Right atrium auricular region (tissue), 2 donors: ENCODE data around the gene ERCC4. TPM values are rescaled to one million over a fixed set of nuclear protein-coding genes. Genes with fewer than 3 reads are reported as not detected.
A peak's percentile ranks its signal among the peaks of the same experiment; 100 is the strongest.

ENCODE experiments used
- DNase-seq: peaks from one replicate; pipeline ENCODE4 v3.0.0-alpha.2; 2019; ENCODE audit warnings: low spot score
- H3K27ac ChIP-seq, 2 donors: fragments of 200-600 bp; sonication (generic); 1 replicate in 1 of 2; 2 replicates in 1 of 2; pipeline ENCODE4 v1.5.1; 2016 to 2019
- H3K27me3 ChIP-seq, 2 donors: fragments of 200-600 bp; sonication (generic); one replicate each; pipeline versions ENCODE4 v1.5.1 to v1.6.0; 2017 to 2019
- H3K36me3 ChIP-seq: fragments of 200-600 bp; sonication (generic); one replicate; pipeline ENCODE4 v1.5.1; 2016
- H3K4me1 ChIP-seq, 2 donors: fragments of 200-600 bp; sonication (generic); one replicate each; pipeline versions ENCODE4 v1.5.1 to v1.6.0; 2017 to 2019
- H3K4me3 ChIP-seq, 2 donors: fragments of 200-600 bp; sonication (generic); 1 replicate in 1 of 2; 2 replicates in 1 of 2; pipeline ENCODE4 v1.5.1; 2017 to 2019; ENCODE audit warnings: mild to moderate bottlenecking in 1 of 2, moderate library complexity in 1 of 2
- H3K9me3 ChIP-seq, 2 donors: fragments of 200-600 bp; sonication (generic); one replicate each; pipeline ENCODE4 v1.5.1; 2019
- total RNA-seq, 2 donors: library from RNA; depleted of rRNA; stranded (reverse); fragments of >200 nt; gene quantifications; one replicate each; pipeline ENCODE4 v1.1.0, GENCODE V29; 2016
- TF ChIP-seq, protein P1 (sequence below), 2 donors: fragments of 200-600 bp; sonication (generic); IDR thresholded peaks; one replicate each; pipeline ENCODE4 v1.5.1; 2019; ENCODE audit warnings: antibody characterized with exemption in 2 of 2

Gene ERCC4
- total RNA-seq, 2 donors from 2014 or later, result 7.5 to 9.4 TPM

DNA sequence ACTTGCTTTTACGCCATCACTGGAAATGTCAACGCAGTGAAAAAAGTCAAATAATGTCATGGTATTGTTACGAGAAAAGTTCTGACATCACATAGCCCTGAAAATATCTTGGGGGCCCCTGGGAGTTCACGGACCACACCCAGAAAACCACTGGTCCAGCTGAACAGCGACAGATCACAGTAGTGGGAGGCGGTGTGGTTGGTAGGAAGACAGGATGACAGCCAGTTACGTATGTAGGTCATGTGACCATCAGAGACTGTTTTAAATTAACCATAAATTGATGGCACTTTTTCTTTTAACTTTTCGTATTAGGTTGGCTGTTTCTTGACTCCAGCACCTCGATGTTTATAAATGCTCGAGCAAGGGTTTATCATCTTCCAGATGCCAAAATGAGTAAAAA lies 11.9 kb downstream of the ERCC4 start:
- Histone ChIP-seq H3K9me3 (no peaks in the 10 kb centered on the region), H3K4me1 (no peaks in the 10 kb centered on the region), H3K27ac (no peak overlapping the region), H3K36me3 (peaks cover 26% of the 10 kb centered on the region), H3K4me3 (no peak overlapping the region), H3K27me3 (no peaks in the 10 kb centered on the region)
- no peak for DNase-seq
- TF ChIP-seq, protein P1, sequence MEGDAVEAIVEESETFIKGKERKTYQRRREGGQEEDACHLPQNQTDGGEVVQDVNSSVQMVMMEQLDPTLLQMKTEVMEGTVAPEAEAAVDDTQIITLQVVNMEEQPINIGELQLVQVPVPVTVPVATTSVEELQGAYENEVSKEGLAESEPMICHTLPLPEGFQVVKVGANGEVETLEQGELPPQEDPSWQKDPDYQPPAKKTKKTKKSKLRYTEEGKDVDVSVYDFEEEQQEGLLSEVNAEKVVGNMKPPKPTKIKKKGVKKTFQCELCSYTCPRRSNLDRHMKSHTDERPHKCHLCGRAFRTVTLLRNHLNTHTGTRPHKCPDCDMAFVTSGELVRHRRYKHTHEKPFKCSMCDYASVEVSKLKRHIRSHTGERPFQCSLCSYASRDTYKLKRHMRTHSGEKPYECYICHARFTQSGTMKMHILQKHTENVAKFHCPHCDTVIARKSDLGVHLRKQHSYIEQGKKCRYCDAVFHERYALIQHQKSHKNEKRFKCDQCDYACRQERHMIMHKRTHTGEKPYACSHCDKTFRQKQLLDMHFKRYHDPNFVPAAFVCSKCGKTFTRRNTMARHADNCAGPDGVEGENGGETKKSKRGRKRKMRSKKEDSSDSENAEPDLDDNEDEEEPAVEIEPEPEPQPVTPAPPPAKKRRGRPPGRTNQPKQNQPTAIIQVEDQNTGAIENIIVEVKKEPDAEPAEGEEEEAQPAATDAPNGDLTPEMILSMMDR (IDR thresholded peaks at IDR 0.05), result no peak

DNA sequence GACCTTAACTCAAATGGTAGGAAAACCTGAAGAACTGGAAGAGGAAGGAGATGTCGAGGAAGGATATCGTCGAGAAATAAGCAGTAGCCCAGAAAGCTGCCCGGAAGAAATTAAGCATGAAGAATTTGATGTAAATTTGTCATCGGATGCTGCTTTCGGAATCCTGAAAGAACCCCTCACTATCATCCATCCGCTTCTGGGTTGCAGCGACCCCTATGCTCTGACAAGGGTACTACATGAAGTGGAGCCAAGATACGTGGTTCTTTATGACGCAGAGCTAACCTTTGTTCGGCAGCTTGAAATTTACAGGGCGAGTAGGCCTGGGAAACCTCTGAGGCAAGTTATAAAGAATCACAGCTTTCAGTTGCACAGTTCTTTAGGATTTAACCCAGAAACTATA lies 15.5 kb downstream of the ERCC4 start:
- no peaks in the 10 kb centered on the region for H3K27me3 ChIP-seq
- no peak for DNase-seq
- H3K4me3 ChIP-seq, result no peak overlapping the region
- TF ChIP-seq, protein P1 (IDR thresholded peaks at IDR 0.05), result peak in 1 of 2 donors; percentile 49
- H3K4me1 ChIP-seq, result no peaks in the 10 kb centered on the region
- H3K9me3 ChIP-seq, result no peaks in the 10 kb centered on the region
- H3K27ac ChIP-seq, result no peak overlapping the region
- peaks cover 23% of the 10 kb centered on the region for H3K36me3 ChIP-seq

- H3K4me1 ChIP-seq, result no peaks in the 10 kb centered on the region
- H3K9me3 ChIP-seq, result no peaks in the 10 kb centered on the region
- H3K27me3 ChIP-seq, result no peaks in the 10 kb centered on the region
- TF ChIP-seq, protein P1 (IDR thresholded peaks at IDR 0.05), result no peak
- H3K27ac ChIP-seq, result peak overlapping the region in 1 of 2 donors; percentile 45
- no peak for DNase-seq
- peaks cover 20% of the 10 kb centered on the region for H3K36me3 ChIP-seq
- no peak overlapping the region for H3K4me3 ChIP-seq
Observed at GRCh38 chr16:13936155-13936554, 16.2 kb downstream of the ERCC4 start.

GRCh38 chr16:13936596-13937081 lies 16.7 kb downstream of the ERCC4 start:
- DNase-seq, result no peak
- TF ChIP-seq, protein P1 (IDR thresholded peaks at IDR 0.05), result no peak
- Histone ChIP-seq H3K9me3 (no peaks in the 10 kb centered on the region), H3K27me3 (no peaks in the 10 kb centered on the region), H3K4me1 (no peaks in the 10 kb centered on the region), H3K36me3 (peaks cover 19% of the 10 kb centered on the region), H3K27ac (peak overlapping the region in 1 of 2 donors; percentile 45), H3K4me3 (no peak overlapping the region)

DNA sequence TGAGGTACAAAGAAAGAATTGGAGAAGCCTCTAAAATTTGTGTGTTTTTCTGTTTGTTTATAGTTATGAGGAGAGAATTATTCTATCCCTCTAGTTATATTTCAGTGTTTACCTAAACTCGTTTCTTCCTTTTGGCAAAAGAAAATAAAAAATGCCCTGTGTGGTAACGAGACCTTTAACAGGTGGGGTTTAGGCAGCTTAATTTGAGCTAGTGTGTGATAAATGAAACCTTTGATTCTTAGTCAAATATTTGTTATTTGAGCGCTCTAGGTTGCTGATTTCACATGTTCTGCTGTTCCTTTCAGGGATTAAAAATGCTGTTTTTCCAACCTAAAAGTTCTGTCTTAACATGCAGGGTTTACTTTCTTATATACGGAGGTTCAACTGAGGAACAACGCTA lies 17.5 kb downstream of the ERCC4 start:
- Histone ChIP-seq H3K27ac (no peak overlapping the region), H3K4me1 (no peaks in the 10 kb centered on the region), H3K36me3 (peaks cover 19% of the 10 kb centered on the region), H3K9me3 (no peaks in the 10 kb centered on the region), H3K4me3 (no peak overlapping the region), H3K27me3 (no peaks in the 10 kb centered on the region)
- TF ChIP-seq, protein P1 (IDR thresholded peaks at IDR 0.05), result no peak
- DNase-seq, result no peak

DNA sequence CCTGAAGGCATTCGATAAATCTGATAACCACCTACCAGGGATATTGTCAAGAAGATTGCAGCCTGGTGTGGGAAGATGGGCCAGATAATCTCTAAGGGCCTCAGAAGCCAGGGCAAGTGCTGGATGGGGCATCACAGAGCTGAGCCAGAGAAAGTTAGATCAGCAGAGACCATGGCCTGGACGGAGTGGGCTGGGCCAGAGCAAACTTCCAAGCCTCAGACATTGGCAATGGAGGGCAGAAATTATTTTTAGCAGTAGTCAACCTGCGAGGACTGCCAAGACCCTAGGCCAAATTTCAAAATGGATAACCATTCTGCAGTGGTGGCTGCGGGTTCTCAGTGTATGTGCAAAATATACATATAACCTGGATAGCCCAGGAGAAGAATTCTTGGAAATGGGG lies 18.5 kb downstream of the ERCC4 start:
- Histone ChIP-seq H3K27ac (no peak overlapping the region), H3K36me3 (peaks cover 19% of the 10 kb centered on the region), H3K9me3 (no peaks in the 10 kb centered on the region), H3K27me3 (no peaks in the 10 kb centered on the region), H3K4me3 (no peak overlapping the region), H3K4me1 (no peaks in the 10 kb centered on the region)
- no peak for DNase-seq
- TF ChIP-seq, protein P1 (IDR thresholded peaks at IDR 0.05), result no peak
